Gastrocnemius medialis (tissue), 4 donors: ENCODE results near the gene SMAD1. TPM values are rescaled to one million over a fixed set of nuclear protein-coding genes. Genes with fewer than 3 reads are reported as not detected.

ENCODE experiments used
- ATAC-seq, 2 donors: fragments of 150-250 bp; one replicate each; pipeline ENCODE4 v1.9.1; 2016
- DNase-seq, 2 donors: peaks; one replicate each; pipeline ENCODE4 v3.0.0-alpha.2; 2019
- H3K27ac ChIP-seq, 4 donors: fragments of 200-600 bp; sonication (generic); 1 replicate in 1 of 4; 2 replicates in 3 of 4; pipeline ENCODE4 v1.5.1; 2016 to 2018; ENCODE audit warnings: mild to moderate bottlenecking in 2 of 4, moderate library complexity in 1 of 4
- H3K27me3 ChIP-seq, 3 donors: fragments of 200-600 bp; sonication (generic) in 2 of 3; 1 replicate in 1 of 3; 2 replicates in 2 of 3; pipeline versions ENCODE4 v1.5.1 to v1.6.0; 2016 to 2019; ENCODE audit warnings: mild to moderate bottlenecking in 1 of 3, moderate library complexity in 1 of 3
- H3K36me3 ChIP-seq, 2 donors: fragments of 200-600 bp; sonication (generic) in 1 of 2; one replicate each; pipeline ENCODE4 v1.5.1; 2017 to 2018
- H3K4me1 ChIP-seq, 2 donors: fragments of 200-600 bp; sonication (generic) in 1 of 2; one replicate each; pipeline ENCODE4 v1.5.1; 2016 to 2017; ENCODE audit warnings: mild to moderate bottlenecking in 2 of 2
- H3K4me3 ChIP-seq, 4 donors: fragments of 200-600 bp; sonication (generic) in 3 of 4; 1 replicate in 1 of 4; 2 replicates in 3 of 4; pipeline ENCODE4 v1.5.1; 2016 to 2019; ENCODE audit warnings: mild to moderate bottlenecking in 2 of 4
- H3K9me3 ChIP-seq, 3 donors: fragments of 200-600 bp; sonication (generic) in 2 of 3; 1 replicate in 1 of 3; 2 replicates in 2 of 3; pipeline ENCODE4 v1.5.1; 2016 to 2019
- POLR2A ChIP-seq, 2 donors: fragments of 450-650 bp; IDR thresholded peaks; one replicate each; pipeline ENCODE4 v1.6.1; 2017; ENCODE audit warnings: antibody characterized with exemption in 2 of 2, mild to moderate bottlenecking in 2 of 2, moderate library complexity in 2 of 2
- in situ Hi-C, 4 donors: fragments of 200-750 bp; cut with MboI; loops; one replicate each; pipeline versions ENCODE4 v1.15.0 to v1.8.0; 2017; ENCODE audit warnings: low sequenced_read_pairs in 4 of 4
- intact Hi-C: fragments of 100-400 bp; cut with DNase I; formaldehyde crosslinking; loops from one replicate; pipeline ENCODE4 v1.15.1; 2023; ENCODE audit warnings: low total_unique reads
- total RNA-seq, 4 donors: library from RNA; depleted of rRNA; stranded (reverse); fragments of >200 nt; gene quantifications; one replicate each; pipeline versions ENCODE4 v1.1.0 to v1.2.3, GENCODE V29; 2016
- TF ChIP-seq, protein P1 (sequence below), 5 experiments: fragments of 450-650 bp in 3 of 5; fragments of 200-600 bp in 2 of 5; sonication (generic) in 2 of 5; IDR thresholded peaks in 4 of 5; conservative IDR thresholded peaks in 1 of 5; 1 replicate in 4 of 5; 2 replicates in 1 of 5; pipeline ENCODE4 v1.5.1; 2016 to 2019; ENCODE audit warnings: antibody characterized with exemption in 5 of 5, mild to moderate bottlenecking in 3 of 5, moderate library complexity in 3 of 5

Gene SMAD1
- total RNA-seq, 4 donors from 2014 or later = 19.9 to 33.9 (median 21.7) TPM

- Histone ChIP-seq H3K27ac (no peak overlapping the region), H3K9me3 (no peaks in the 10 kb centered on the region), H3K36me3 (no peaks in the 10 kb centered on the region), H3K4me1 (peaks cover 37 to 61% of the 10 kb centered on the region in 2 donors), H3K4me3 (no peak overlapping the region), H3K27me3 (no peaks in the 10 kb centered on the region)
- no peak for DNase-seq
- intact Hi-C loops (loop anchor here (5.0 kb wide), 1 partner anchor 54 kb away; the partner anchor contains the start of gene SMAD1), in situ Hi-C loops (no loop called here)
- TF ChIP-seq, protein P1, sequence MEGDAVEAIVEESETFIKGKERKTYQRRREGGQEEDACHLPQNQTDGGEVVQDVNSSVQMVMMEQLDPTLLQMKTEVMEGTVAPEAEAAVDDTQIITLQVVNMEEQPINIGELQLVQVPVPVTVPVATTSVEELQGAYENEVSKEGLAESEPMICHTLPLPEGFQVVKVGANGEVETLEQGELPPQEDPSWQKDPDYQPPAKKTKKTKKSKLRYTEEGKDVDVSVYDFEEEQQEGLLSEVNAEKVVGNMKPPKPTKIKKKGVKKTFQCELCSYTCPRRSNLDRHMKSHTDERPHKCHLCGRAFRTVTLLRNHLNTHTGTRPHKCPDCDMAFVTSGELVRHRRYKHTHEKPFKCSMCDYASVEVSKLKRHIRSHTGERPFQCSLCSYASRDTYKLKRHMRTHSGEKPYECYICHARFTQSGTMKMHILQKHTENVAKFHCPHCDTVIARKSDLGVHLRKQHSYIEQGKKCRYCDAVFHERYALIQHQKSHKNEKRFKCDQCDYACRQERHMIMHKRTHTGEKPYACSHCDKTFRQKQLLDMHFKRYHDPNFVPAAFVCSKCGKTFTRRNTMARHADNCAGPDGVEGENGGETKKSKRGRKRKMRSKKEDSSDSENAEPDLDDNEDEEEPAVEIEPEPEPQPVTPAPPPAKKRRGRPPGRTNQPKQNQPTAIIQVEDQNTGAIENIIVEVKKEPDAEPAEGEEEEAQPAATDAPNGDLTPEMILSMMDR (IDR thresholded peaks at IDR 0.05 in 4 of 5, conservative IDR thresholded peaks at IDR 0.05 in 1 of 5) = no peak
- no peak for TF ChIP-seq POLR2A (IDR thresholded peaks at IDR 0.05)
- ATAC-seq = no peak
Measured at GRCh38 chr4:145536044-145536443, 54.4 kb downstream of the SMAD1 start.

GRCh38 chr4:145538596-145538995 lies 56.9 kb downstream of the SMAD1 start:
- H3K4me1 ChIP-seq = peaks cover 23 to 45% of the 10 kb centered on the region in 2 donors
- TF ChIP-seq, protein P1 (IDR thresholded peaks at IDR 0.05 in 4 of 5, conservative IDR thresholded peaks at IDR 0.05 in 1 of 5) = no peak
- TF ChIP-seq POLR2A (IDR thresholded peaks at IDR 0.05) = no peak
- no peak overlapping the region for H3K4me3 ChIP-seq
- ATAC-seq (no peak), DNase-seq (no peak)
- no peaks in the 10 kb centered on the region for H3K9me3 ChIP-seq
- H3K27ac ChIP-seq = no peak overlapping the region
- H3K27me3 ChIP-seq = no peaks in the 10 kb centered on the region
- in situ Hi-C loops (no loop called here), intact Hi-C loops (loop anchor here (5.0 kb wide), 1 partner anchor 56 kb away; the partner anchor contains the start of gene SMAD1)
- H3K36me3 ChIP-seq = no peaks in the 10 kb centered on the region

DNA sequence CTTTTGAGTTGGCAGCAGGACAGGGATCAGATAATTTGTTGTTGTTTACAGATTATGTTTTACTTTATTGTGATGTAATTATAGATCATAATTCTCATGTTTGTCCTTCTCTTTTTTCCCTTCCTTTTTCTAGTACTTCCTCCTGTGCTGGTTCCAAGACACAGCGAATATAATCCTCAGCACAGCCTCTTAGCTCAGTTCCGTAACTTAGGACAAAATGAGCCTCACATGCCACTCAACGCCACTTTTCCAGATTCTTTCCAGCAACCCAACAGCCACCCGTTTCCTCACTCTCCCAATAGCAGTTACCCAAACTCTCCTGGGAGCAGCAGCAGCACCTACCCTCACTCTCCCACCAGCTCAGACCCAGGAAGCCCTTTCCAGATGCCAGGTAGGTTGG lies 58.0 kb downstream of the SMAD1 start:
- Histone ChIP-seq H3K4me3 (no peak overlapping the region), H3K4me1 (peaks cover 15 to 34% of the 10 kb centered on the region in 2 donors), H3K9me3 (no peaks in the 10 kb centered on the region), H3K27ac (peak overlapping the region in 2 of 4 donors; percentile 21 to 35), H3K36me3 (no peaks in the 10 kb centered on the region), H3K27me3 (no peaks in the 10 kb centered on the region)
- intact Hi-C loops (loop anchor here (5.0 kb wide), 1 partner anchor 57 kb away; the partner anchor contains the start of gene SMAD1), in situ Hi-C loops (no loop called here)
- no peak for DNase-seq
- no peak for ATAC-seq
- TF ChIP-seq, protein P1 (IDR thresholded peaks at IDR 0.05 in 4 of 5, conservative IDR thresholded peaks at IDR 0.05 in 1 of 5) = no peak
- TF ChIP-seq POLR2A (IDR thresholded peaks at IDR 0.05) = no peak

- H3K27me3 ChIP-seq = no peaks in the 10 kb centered on the region
- no peak for TF ChIP-seq POLR2A (IDR thresholded peaks at IDR 0.05)
- TF ChIP-seq, protein P1 (IDR thresholded peaks at IDR 0.05 in 4 of 5, conservative IDR thresholded peaks at IDR 0.05 in 1 of 5) = no peak
- DNase-seq (no peak), ATAC-seq (no peak)
- H3K36me3 ChIP-seq = no peaks in the 10 kb centered on the region
- peaks cover 19 to 32% of the 10 kb centered on the region in 2 donors for H3K4me1 ChIP-seq
- in situ Hi-C loops (no loop called here), intact Hi-C loops (no loop called here)
- H3K9me3 ChIP-seq = no peaks in the 10 kb centered on the region
- H3K27ac ChIP-seq = no peak overlapping the region
- no peak overlapping the region for H3K4me3 ChIP-seq
Measured at GRCh38 chr4:145540235-145540634, 58.6 kb downstream of the SMAD1 start.

DNA sequence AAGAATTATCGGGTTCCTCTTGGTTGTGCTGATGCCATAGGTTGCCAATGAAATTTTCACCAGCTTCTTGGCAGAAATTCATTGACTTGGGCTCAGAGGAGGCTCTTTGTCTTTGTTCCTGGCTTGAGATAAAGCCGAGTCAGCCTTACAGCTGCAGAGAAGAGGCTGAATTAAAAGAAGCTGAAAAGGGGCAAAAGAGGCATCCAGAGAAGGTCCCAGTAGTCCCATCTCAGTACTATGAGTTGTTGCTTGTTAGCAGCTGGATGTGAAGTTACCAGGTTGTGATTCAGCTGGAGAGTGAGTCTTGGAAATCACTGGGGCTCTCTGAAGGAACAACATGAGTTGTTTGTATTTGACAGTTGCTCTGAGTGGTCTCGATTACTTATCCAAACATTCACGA lies 59.7 kb downstream of the SMAD1 start:
- intact Hi-C loops (no loop called here), in situ Hi-C loops (no loop called here)
- no peak for ATAC-seq
- Histone ChIP-seq H3K4me3 (no peak overlapping the region), H3K4me1 (peaks cover 19 to 33% of the 10 kb centered on the region in 2 donors), H3K27ac (no peak overlapping the region), H3K36me3 (no peaks in the 10 kb centered on the region), H3K27me3 (no peaks in the 10 kb centered on the region), H3K9me3 (no peaks in the 10 kb centered on the region)
- TF ChIP-seq, protein P1 (IDR thresholded peaks at IDR 0.05 in 4 of 5, conservative IDR thresholded peaks at IDR 0.05 in 1 of 5) = no peak
- no peak for TF ChIP-seq POLR2A (IDR thresholded peaks at IDR 0.05)
- no peak for DNase-seq
